Body of pancreas (tissue), 4 donors: Measurements from ENCODE around the gene CAMK4. TPM values are rescaled to one million over a fixed set of nuclear protein-coding genes. Genes with fewer than 3 reads are reported as not detected.
"Not testable (repeated sequence)": the region's sequence is repeated elsewhere in the genome, so short reads cannot be mapped to it uniquely, and the experiment has no call there.

Experiments used
- ATAC-seq: fragments of 150-250 bp; one replicate; pipeline ENCODE4 v1.9.1; 2016
- DNase-seq, 4 donors: peaks; one replicate each; pipeline ENCODE4 v3.0.0-alpha.2; 2019
- H3K27ac ChIP-seq, 4 donors: fragments of 200-600 bp; sonication (generic); 1 replicate in 3 of 4; 2 replicates in 1 of 4; pipeline versions ENCODE4 v1.5.1 to v1.6.1; 2016 to 2019; ENCODE audit warnings: mild to moderate bottlenecking in 1 of 4, mixed read lengths in 1 of 4, moderate library complexity in 1 of 4
- H3K27me3 ChIP-seq, 2 donors: fragments of 200-600 bp; sonication (generic); one replicate each; pipeline ENCODE4 v1.6.0; 2016; ENCODE audit warnings: mild to moderate bottlenecking in 1 of 2
- H3K36me3 ChIP-seq, 2 donors: fragments of 200-600 bp; sonication (generic); replicated peaks in 1 of 2; 2 replicates each; pipeline ENCODE4 v1.5.1; 2016; ENCODE audit warnings: low read depth in 2 of 2; ENCODE audit not compliant: insufficient read depth in 1 of 2
- H3K4me1 ChIP-seq: fragments of 200-600 bp; sonication (generic); one replicate; pipeline ENCODE4 v1.6.0; 2016
- H3K4me3 ChIP-seq, 2 donors: fragments of 200-600 bp; sonication (generic); 1 replicate in 1 of 2; 2 replicates in 1 of 2; pipeline ENCODE4 v1.5.1; 2016 to 2019
- H3K9me3 ChIP-seq, 3 donors: fragments of 200-600 bp; sonication (generic); 1 replicate in 2 of 3; 2 replicates in 1 of 3; pipeline ENCODE4 v1.5.1; 2016
- CTCF ChIP-seq, 7 experiments: fragments of 450-650 bp in 4 of 7; fragments of 200-600 bp in 3 of 7; sonication (generic) in 3 of 7; IDR thresholded peaks; one replicate each; pipeline ENCODE4 v1.5.1; 2016 to 2019; ENCODE audit warnings: antibody characterized with exemption in 7 of 7
- POLR2A ChIP-seq, 3 donors: fragments of 450-650 bp; IDR thresholded peaks; one replicate each; pipeline ENCODE4 v1.6.1; 2016; ENCODE audit warnings: antibody characterized with exemption in 3 of 3, mild to moderate bottlenecking in 2 of 3
- WGBS, 2 donors: methylation state at CpG; one replicate each; pipeline ENCODE4 v1.1.5; 2017; 5-methylcytosine and 5-hydroxymethylcytosine counted together
- intact Hi-C: fragments of 100-400 bp; cut with DNase I; formaldehyde crosslinking; loops from one replicate; pipeline ENCODE4 v1.15.1; 2023
- total RNA-seq, 2 donors: library from RNA; depleted of rRNA; stranded (reverse); fragments of >200 nt; gene quantifications; one replicate each; pipeline ENCODE4 v1.1.0, GENCODE V29; 2016

Gene CAMK4
- total RNA-seq, 2 donors from 2014 or later = 0.78 TPM; not detected in 1

GRCh38 chr5:111347021-111347420, 122.8 kb downstream of the CAMK4 start:
- Histone ChIP-seq H3K4me1 (no peaks in the 10 kb centered on the region), H3K27ac (no peak overlapping the region), H3K9me3 (no peaks in the 10 kb centered on the region), H3K36me3 (no peaks in the 10 kb centered on the region), H3K4me3 (no peak overlapping the region), H3K27me3 (no peaks in the 10 kb centered on the region)
- intact Hi-C loops = no loop called here
- no peak for TF ChIP-seq CTCF (IDR thresholded peaks at IDR 0.05)
- no peak for TF ChIP-seq POLR2A (IDR thresholded peaks at IDR 0.05)
- no peak for DNase-seq
- ATAC-seq = no peak

- DNase-seq (no peak), ATAC-seq (no peak)
- no peak overlapping the region for H3K4me3 ChIP-seq
- TF ChIP-seq POLR2A (IDR thresholded peaks at IDR 0.05) = no peak
- no peak for TF ChIP-seq CTCF (IDR thresholded peaks at IDR 0.05)
- intact Hi-C loops = no loop called here
- H3K27ac ChIP-seq = no peak overlapping the region
- H3K9me3 ChIP-seq = no peaks in the 10 kb centered on the region
- H3K27me3 ChIP-seq = no peaks in the 10 kb centered on the region
- H3K36me3 ChIP-seq = no peaks in the 10 kb centered on the region
- 69 to 70% methylated on average over 3 of the region's 3 CpGs for WGBS, 2 donors
- no peaks in the 10 kb centered on the region for H3K4me1 ChIP-seq
Measured at GRCh38 chr5:111348661-111349329, 124.6 kb downstream of the CAMK4 start.

GRCh38 chr5:111349429-111349828, 125.2 kb downstream of the CAMK4 start:
- H3K4me3 ChIP-seq = no peak overlapping the region
- H3K9me3 ChIP-seq = no peaks in the 10 kb centered on the region
- H3K27me3 ChIP-seq = no peaks in the 10 kb centered on the region
- no peak for DNase-seq
- no peak for TF ChIP-seq CTCF (IDR thresholded peaks at IDR 0.05)
- TF ChIP-seq POLR2A (IDR thresholded peaks at IDR 0.05) = no peak
- H3K4me1 ChIP-seq = no peaks in the 10 kb centered on the region
- 44 to 45% methylated on average over 1 of the region's 1 CpG for WGBS, 2 donors
- H3K27ac ChIP-seq = no peak overlapping the region
- intact Hi-C loops = no loop called here
- H3K36me3 ChIP-seq = no peaks in the 10 kb centered on the region
- no peak for ATAC-seq

- no peaks in the 10 kb centered on the region for H3K4me1 ChIP-seq
- intact Hi-C loops = no loop called here
- DNase-seq (no peak), ATAC-seq (no peak)
- no peak overlapping the region for H3K4me3 ChIP-seq
- H3K36me3 ChIP-seq = no peaks in the 10 kb centered on the region
- WGBS, 2 donors = 69 to 74% methylated on average over 3 of the region's 3 CpGs
- H3K27ac ChIP-seq = no peak overlapping the region
- no peaks in the 10 kb centered on the region for H3K27me3 ChIP-seq
- TF ChIP-seq CTCF (IDR thresholded peaks at IDR 0.05) = no peak
- no peak for TF ChIP-seq POLR2A (IDR thresholded peaks at IDR 0.05)
- no peaks in the 10 kb centered on the region for H3K9me3 ChIP-seq
Measured at GRCh38 chr5:111353035-111353434, 128.9 kb downstream of the CAMK4 start.

GRCh38 chr5:111358726-111359125, 134.5 kb downstream of the CAMK4 start:
- H3K27ac ChIP-seq, H3K36me3 ChIP-seq, ATAC-seq, intact Hi-C loops, DNase-seq, H3K4me3 ChIP-seq, H3K4me1 ChIP-seq, H3K27me3 ChIP-seq, H3K9me3 ChIP-seq: not testable (repeated sequence)
- 3 to 44% methylated on average over 1 of the region's 1 CpG for WGBS, 2 donors
